Heart left ventricle (tissue), 16 donors: ENCODE data around the gene GRHL1. TPM values are rescaled to one million over a fixed set of nuclear protein-coding genes. Genes with fewer than 3 reads are reported as not detected.

Experiments used
- ATAC-seq, 4 donors: fragments of 200-7000 bp; cut with Tn5 transposase; one replicate each; pipeline ENCODE4 v1.9.1; 2020 to 2022; ENCODE audit warnings: moderate library complexity in 4 of 4, mild to moderate bottlenecking in 3 of 4, moderate number of reproducible peaks in 1 of 4
- DNase-seq, 5 donors: peaks; one replicate each; pipeline ENCODE4 v3.0.0-alpha.2; 2020
- H3K27ac ChIP-seq, 12 donors: fragments of 200-600 bp; sonication (generic) in 4 of 12; one replicate each; pipeline versions ENCODE4 v1.5.0 to v1.8.0; 2016 to 2022; ENCODE audit warnings: mild to moderate bottlenecking in 2 of 12
- H3K27me3 ChIP-seq, 9 donors: fragments of 200-600 bp; sonication (generic) in 2 of 9; one replicate each; pipeline versions ENCODE4 v1.5.1 to v1.8.0; 2016 to 2022; ENCODE audit warnings: mild to moderate bottlenecking in 3 of 9
- H3K36me3 ChIP-seq, 9 donors: fragments of 200-600 bp; sonication (generic) in 2 of 9; one replicate each; pipeline versions ENCODE4 v1.5.0 to v1.8.0; 2018 to 2022; ENCODE audit warnings: mild to moderate bottlenecking in 2 of 9
- H3K4me1 ChIP-seq, 12 donors: fragments of 200-600 bp; sonication (generic) in 4 of 12; one replicate each; pipeline versions ENCODE4 v1.5.0 to v1.8.0; 2016 to 2022; ENCODE audit warnings: mild to moderate bottlenecking in 3 of 12
- H3K4me3 ChIP-seq, 12 donors: fragments of 200-600 bp; sonication (generic) in 4 of 12; one replicate each; pipeline versions ENCODE4 v1.5.0 to v1.8.0; 2017 to 2022; ENCODE audit warnings: mild to moderate bottlenecking in 9 of 12, moderate library complexity in 4 of 12
- H3K9me3 ChIP-seq, 12 donors: fragments of 200-600 bp; sonication (generic) in 4 of 12; one replicate each; pipeline versions ENCODE4 v1.5.0 to v1.8.0; 2016 to 2022; ENCODE audit warnings: mild to moderate bottlenecking in 1 of 12
- POLR2A ChIP-seq, 2 donors: fragments of 450-650 bp; IDR thresholded peaks; one replicate each; pipeline ENCODE4 v1.6.1; 2017; ENCODE audit warnings: antibody characterized with exemption in 2 of 2, mild to moderate bottlenecking in 2 of 2, moderate library complexity in 2 of 2
- WGBS, 4 donors: extraction: QIAGEN DNeasy Blood & Tissue Kit in 2 of 4; methylation state at CpG; one replicate each; pipeline versions ENCODE4 v1.1.5 to v1.1.7; 2013 to 2018; 5-methylcytosine and 5-hydroxymethylcytosine counted together
- intact Hi-C, 10 donors: fragments of 100-400 bp; cut with DNase I; formaldehyde crosslinking; loops; one replicate each; pipeline versions ENCODE4 v1.11.1 to v1.14.2; 2022
- polyA plus RNA-seq, 2 donors: library from polyadenylated mRNA; stranded (reverse); fragments of 200-250 nt; gene quantifications; one replicate each; pipeline ENCODE4 v1.2.3, GENCODE V29; 2013
- total RNA-seq, 9 donors: library from RNA; depleted of rRNA in 2 of 9; stranded (reverse); fragments of >200 nt in 2 of 9; fragmentation: NEBNext Ultra II Directional in 3 of 9; extraction: Animal tissue kit (Norgen Biotek cat#: 25700) in 3 of 9; gene quantifications; one replicate each; pipeline versions ENCODE4 v1.1.0 to v1.2.4, GENCODE V29; 2016 to 2023
- TF ChIP-seq, protein P1 (sequence below), 12 donors: fragments of 200-600 bp; sonication (generic) in 4 of 12; IDR thresholded peaks; one replicate each; pipeline versions ENCODE4 v1.5.0 to v1.8.0; 2018 to 2022; ENCODE audit warnings: antibody characterized with exemption in 12 of 12, mild to moderate bottlenecking in 5 of 12
- donor health status: ischemic (EF 13 %, LVEDD 7.1; RV severe dilation, severe dysfunction).
- donor health status: healthy with polysubstance abuse.
- donor health status: DM: no; HTN: yes; CAD: no.
- donor health status: DM: no; HTN: no; CAD: no.
- donor health status: ischemic (EF 25% LVEDD 6.9; RV normal size, moderate dysfunction).
- donor health status: ischemic (EF 25% LVEDD 5.7; RV mildly dilated, moderate dysfunction).
- donor health status: healthy.
- donor health status: DM: yes; HTN: yes; CAD: no.
- donor health status: ischemic (EF 35%, LVEDD 5.7; RV mildly dilated, moderate dysfunction).
- donor health status: nonischemic (EF 11% LVEDD 7.7; RV severe dilation, severe dysfunction).
- donor health status: DM: yes; HTN: yes; CAD: no.
- donor health status: PGD.
- donor health status: ischemic (EF 29% LVEDD 5.4; RV normal size, mild dysfunction).
- donor health status: nonischemic (EF 23%, LVEDD 6.1; RV moderate dilation, normal function).

The GRHL1 gene
- total and polyA plus RNA-seq, 11 donors: 0.50 to 2.8 (median 1.0) TPM

DNA sequence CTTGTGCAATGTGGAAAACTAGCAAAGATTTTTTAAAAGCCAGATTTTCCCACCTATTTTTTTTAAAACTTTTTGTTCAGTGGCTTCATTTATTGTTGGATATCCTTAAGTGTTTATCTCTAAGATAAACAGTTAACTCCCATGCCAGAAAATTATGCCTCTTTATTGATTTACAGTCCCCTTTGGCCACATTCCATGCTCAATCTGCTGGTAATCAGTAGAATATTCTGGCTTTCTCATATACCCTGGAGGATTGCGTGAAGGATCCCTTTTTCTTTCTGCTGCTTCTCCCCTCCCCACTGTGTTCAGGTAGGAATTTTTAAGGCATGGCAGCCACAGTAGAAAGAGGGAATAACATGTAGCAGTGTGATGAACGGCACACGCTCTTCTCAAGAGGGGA, 2.6 kb downstream of the GRHL1 start:
- Histone ChIP-seq H3K4me1 (peaks cover 0 to 15% (median 3%) of the 10 kb centered on the region in 12 donors), H3K27ac (no peak overlapping the region), H3K27me3 (peaks cover 0 to 21% (median 0%) of the 10 kb centered on the region in 9 donors), H3K36me3 (no peaks in the 10 kb centered on the region), H3K9me3 (no peaks in the 10 kb centered on the region), H3K4me3 (no peak overlapping the region)
- WGBS, 4 donors: 91 to 94% (median 92%) methylated on average over 3 of the region's 3 CpGs
- no peak for ATAC-seq
- no peak for TF ChIP-seq POLR2A (IDR thresholded peaks at IDR 0.05)
- TF ChIP-seq, protein P1, sequence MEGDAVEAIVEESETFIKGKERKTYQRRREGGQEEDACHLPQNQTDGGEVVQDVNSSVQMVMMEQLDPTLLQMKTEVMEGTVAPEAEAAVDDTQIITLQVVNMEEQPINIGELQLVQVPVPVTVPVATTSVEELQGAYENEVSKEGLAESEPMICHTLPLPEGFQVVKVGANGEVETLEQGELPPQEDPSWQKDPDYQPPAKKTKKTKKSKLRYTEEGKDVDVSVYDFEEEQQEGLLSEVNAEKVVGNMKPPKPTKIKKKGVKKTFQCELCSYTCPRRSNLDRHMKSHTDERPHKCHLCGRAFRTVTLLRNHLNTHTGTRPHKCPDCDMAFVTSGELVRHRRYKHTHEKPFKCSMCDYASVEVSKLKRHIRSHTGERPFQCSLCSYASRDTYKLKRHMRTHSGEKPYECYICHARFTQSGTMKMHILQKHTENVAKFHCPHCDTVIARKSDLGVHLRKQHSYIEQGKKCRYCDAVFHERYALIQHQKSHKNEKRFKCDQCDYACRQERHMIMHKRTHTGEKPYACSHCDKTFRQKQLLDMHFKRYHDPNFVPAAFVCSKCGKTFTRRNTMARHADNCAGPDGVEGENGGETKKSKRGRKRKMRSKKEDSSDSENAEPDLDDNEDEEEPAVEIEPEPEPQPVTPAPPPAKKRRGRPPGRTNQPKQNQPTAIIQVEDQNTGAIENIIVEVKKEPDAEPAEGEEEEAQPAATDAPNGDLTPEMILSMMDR (IDR thresholded peaks at IDR 0.05): no peak
- no peak for DNase-seq
- intact Hi-C loops: loop anchor here in 4 of 10 donors (5.0 to 10.0 kb wide), 4 partner anchors 109 to 142 kb away; partner anchors contain the start of gene TAF1B (in 2 of the 4)

DNA sequence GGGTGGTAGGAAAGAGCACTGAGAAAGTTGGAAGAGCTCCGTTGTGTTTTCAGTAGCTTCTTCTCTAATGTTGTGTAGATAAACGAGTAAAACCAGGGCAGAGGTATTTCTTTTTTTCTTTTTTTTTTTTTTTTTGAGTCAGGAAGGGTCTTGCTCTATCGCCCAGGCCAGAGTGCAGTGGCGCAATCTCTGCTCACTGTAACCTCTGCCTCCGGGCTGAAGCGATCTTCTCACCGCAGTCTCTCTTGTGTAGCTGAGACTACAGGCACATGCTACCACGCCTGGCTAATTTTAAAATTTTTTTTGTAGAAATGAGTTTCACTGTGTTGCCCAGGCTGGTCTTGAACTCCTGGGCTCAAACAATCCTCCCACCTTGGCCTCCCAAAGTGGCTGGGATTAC, 6.6 kb downstream of the GRHL1 start:
- Histone ChIP-seq H3K9me3 (no peaks in the 10 kb centered on the region), H3K36me3 (no peaks in the 10 kb centered on the region), H3K4me1 (peaks cover 0 to 3% (median 0%) of the 10 kb centered on the region in 12 donors), H3K27me3 (peaks cover 0 to 8% (median 0%) of the 10 kb centered on the region in 9 donors), H3K27ac (no peak overlapping the region), H3K4me3 (no peak overlapping the region)
- intact Hi-C loops: loop anchor here in 3 of 10 donors (10.0 kb wide), 2 partner anchors 113 to 143 kb away; partner anchors contain the start of gene TAF1B (in 1 of the 3)
- DNase-seq (no peak), ATAC-seq (no peak)
- WGBS, 4 donors: 91 to 95% (median 93%) methylated on average over 8 of the region's 8 CpGs
- no peak for TF ChIP-seq POLR2A (IDR thresholded peaks at IDR 0.05)
- TF ChIP-seq, protein P1 (IDR thresholded peaks at IDR 0.05): no peak

GRCh38 chr2:9959262-9959661, 7.8 kb downstream of the GRHL1 start:
- no peaks in the 10 kb centered on the region for H3K9me3 ChIP-seq
- TF ChIP-seq, protein P1 (IDR thresholded peaks at IDR 0.05): no peak
- TF ChIP-seq POLR2A (IDR thresholded peaks at IDR 0.05): no peak
- H3K4me3 ChIP-seq: no peak overlapping the region
- 95 to 97% (median 95%) methylated on average over 3 of the region's 3 CpGs for WGBS, 4 donors
- DNase-seq (no peak), ATAC-seq (no peak)
- intact Hi-C loops: loop anchor here in 3 of 10 donors (10.0 kb wide), 2 partner anchors 114 to 144 kb away; partner anchors contain the start of gene TAF1B (in 1 of the 3)
- no peaks in the 10 kb centered on the region for H3K27me3 ChIP-seq
- peaks cover 0 to 3% (median 0%) of the 10 kb centered on the region in 12 donors for H3K4me1 ChIP-seq
- H3K27ac ChIP-seq: no peak overlapping the region
- H3K36me3 ChIP-seq: peaks cover 0 to 4% (median under 1%) of the 10 kb centered on the region in 9 donors

- Histone ChIP-seq H3K4me3 (no peak overlapping the region), H3K4me1 (no peaks in the 10 kb centered on the region), H3K27me3 (no peaks in the 10 kb centered on the region), H3K27ac (no peak overlapping the region), H3K9me3 (no peaks in the 10 kb centered on the region), H3K36me3 (peaks cover 0 to 17% (median 4%) of the 10 kb centered on the region in 9 donors)
- TF ChIP-seq, protein P1 (IDR thresholded peaks at IDR 0.05): no peak
- no peak for TF ChIP-seq POLR2A (IDR thresholded peaks at IDR 0.05)
- ATAC-seq (no peak), DNase-seq (no peak)
- 75 to 84% (median 77%) methylated on average over 10 of the region's 10 CpGs for WGBS, 4 donors
- intact Hi-C loops: no loop called here
These were observed 9.5 kb downstream of the GRHL1 start for GRCh38 chr2:9961013-9961412.
